Measurements from ENCODE around the gene MICAL2.

The MICAL2 gene

DNA sequence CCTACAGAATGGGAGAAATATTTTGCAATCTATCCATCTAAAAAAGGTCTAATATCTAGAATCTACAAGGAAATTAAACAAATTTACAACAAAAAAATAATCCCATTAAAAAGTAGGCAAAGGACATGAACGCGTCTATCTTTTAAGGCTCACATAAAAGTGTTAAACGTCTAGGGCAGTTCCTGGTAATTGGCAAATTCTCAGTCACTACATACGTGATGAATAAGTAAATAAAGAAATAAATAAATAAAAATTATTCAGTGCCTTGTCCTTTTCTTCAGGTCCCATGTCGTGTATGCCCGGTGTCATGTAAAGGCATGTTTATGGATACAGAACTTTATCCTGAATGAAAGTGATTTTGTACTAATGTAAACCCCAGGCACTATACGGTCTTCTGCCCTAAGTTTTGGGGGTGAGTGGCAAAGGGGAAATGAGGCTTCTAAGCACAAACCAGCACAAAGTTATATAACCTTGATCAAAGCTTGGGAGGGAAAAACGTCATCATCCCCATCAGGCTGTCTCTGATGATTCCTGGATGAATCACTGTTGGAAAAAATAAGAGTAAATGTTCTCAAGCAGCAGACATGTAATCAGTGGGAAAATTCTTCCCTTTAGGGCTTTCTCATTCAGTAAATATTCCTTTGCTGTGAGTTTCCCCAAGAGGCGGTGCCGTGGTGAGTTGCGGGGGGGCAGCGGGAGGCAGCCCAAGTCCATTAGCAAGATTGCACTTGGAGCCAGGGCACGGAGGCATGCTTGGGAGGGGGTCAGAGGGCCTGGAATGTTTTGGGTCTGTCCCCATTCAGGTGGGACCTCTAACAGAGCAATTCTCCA, 30.4 kb upstream of the MICAL2 start:
- DNase-seq = no peak

DNA sequence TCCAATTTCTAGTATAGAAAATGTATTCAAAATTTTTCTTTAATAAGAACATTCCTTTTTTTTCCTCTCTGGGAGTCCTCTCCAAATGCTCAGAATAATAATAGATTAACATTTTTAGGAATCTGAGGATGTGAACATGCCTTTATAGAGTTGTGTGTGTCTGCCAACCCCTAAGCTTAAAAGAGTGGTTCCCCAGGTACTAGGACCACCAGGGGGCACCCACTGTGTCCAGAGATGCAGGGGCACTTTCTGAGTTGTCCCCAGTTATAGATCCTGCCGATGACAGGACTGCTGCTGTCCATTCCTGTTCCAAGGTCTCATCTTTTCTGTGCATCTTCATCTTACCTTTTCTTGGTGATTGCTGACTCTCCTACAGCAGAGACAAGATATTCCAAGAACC, 27.0 kb upstream of the MICAL2 start:
- DNase-seq = no peak

DNA sequence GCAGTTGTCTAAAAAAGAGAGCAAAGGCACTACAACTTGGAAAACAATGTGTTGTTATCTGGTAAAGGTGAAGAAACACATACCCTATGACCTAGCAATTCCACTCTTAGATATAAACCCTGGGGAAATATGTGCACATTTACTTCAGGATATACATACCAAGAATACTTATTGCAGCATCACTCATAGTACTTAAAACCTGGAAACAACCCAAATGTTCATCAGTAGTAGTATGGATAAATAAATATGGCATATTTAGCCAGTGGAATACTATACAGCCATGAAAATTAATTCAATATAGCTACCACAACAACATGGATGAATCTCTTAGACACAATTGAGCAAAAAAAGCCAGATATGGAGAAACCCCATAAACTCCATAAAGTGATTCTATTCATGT, 26.1 kb upstream of the MICAL2 start:
- no peak for DNase-seq

DNA sequence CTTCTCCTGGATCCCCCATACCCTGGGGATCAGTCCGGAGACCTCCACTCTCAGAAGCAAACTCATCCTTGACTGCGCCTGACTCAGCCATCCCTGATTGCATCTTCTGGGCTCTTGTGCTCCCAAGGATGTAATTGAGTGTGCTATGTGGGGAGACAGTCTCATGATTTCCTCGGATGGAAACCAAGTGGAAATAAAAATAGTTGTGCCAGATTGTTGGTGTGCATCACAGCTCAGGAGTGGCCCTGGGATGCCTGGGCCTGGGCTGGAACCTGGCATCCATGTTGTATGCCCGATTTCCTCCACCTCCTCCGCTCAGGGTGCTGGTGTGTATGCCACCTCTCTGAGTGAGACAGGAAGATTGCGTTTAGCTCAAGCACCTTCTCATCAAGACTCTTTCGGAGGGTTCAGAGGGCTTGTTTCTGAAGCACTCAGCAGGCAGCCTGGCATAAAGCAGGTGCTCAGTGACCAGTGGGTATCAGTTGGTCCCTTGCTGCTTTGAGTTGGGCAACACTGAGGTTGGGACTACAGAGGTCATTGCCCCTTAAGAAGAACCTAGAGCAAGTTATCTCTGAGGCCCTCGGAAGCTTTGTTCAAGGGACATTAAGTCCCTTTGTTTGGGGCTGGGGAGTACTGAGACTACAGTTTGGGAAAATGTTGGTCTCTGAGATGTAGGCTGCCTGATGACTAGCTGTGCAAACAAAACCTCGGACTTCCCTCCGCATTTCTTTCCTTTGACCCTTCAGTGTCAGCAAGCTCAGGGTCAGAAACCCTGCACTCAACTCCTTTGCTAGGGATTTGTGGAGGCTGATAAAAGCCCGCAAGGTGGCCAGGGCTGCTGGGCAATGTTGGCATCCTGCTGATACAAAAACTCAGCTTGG, 24.8 kb upstream of the MICAL2 start:
- no peak for DNase-seq

DNA sequence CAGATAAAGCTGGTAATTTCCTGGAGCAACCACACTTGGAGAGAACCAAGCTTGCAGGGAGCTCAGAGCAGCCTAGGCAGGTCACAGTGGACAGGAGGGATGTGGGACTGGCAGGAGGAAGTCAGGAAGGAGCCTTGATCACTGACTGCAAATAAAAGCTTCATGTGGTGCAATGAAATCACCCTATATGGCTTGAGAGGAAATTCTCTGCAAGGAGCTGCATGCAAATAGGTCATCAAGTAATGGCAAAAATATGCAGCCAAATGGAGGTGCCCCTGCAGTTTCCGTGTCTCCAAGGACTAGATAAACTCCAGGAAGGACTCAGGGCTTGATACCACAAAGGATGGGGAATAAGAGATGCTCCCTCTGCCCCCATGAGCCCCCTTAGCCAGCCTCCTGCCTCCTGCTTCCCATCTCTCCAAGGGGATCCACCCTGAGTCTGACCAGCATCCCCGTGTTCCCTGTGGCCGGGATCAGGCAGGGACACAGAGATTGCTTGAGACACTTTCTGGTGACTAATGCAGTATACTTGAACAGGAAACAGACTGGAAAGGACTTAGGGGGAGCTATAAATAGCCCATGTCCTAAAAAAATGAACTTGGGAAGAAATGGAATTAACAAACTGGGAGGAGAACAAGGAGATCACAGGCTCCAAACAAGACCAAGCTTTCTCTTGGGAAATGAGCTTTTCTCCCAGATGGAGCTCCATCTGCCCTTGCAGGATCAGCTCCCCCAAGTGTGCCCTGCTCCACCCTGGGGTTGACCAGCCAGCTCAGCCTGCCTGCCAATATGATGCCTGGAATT, 23.9 kb upstream of the MICAL2 start:
- no peak for DNase-seq

DNA sequence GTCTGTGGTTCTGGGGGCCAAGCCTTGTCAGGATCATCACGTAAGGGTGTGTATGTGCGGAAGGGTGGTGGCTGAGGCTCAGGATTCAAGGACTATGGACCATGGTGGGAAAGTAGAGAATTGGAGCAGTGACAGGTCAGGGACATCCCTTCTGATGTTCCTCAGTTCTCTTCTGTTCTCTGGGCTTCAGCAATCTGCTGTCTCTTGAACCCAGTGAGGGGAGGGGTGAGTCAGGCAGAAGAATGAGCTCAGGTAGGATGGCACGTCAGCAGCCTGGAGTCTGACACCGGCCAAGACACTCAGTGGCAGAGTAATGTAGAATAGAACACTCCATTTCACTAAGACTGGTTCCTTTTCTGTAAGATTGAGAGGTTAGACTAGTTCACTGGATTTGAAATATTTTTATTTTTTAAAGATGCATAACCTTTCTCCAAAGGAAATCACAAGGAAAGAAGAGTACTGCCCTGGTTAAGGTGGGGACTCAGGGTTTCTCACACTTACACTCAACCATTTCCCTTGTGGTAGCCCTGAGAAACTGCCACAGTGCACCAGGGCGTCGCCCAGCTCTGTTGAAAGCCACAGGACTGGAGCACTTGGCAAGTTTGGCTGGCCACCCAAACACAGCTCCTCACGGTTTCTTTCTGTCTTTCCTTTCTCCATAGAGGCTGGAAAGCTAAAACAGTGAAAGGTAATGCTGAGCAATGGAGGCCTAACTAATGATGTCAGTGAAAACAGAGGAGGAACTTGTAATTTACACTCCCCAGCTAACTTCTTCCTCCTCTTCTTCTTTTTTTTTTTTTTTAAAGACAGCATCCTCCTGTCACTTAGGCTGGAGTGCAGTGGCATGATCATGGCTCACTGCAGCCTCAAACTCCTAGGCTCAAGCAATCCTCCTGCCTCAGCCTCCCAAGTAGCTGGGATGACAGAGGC, 23.1 kb upstream of the MICAL2 start:
- no peak for DNase-seq

DNA sequence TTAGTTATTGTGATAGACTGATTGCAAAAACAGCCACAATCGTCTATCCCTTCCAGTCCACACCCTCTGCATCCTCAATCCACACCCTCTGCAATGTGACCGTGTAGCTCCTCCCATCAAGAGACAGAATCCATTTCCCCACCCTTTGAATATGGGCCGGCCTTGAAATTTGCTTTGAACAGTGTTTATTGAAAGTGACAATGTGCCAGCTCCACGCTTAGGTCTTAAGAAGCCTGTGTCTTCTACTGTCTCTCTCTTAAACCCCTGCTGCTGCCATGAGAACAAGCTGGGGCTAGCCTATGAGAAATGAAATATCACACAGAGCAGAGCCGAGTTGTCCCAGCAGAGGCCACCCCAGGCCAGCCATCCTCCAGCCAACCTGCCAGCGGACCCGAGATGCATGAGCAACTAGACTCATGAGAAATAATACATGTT, 22.3 kb upstream of the MICAL2 start:
- DNase-seq = no peak

DNA sequence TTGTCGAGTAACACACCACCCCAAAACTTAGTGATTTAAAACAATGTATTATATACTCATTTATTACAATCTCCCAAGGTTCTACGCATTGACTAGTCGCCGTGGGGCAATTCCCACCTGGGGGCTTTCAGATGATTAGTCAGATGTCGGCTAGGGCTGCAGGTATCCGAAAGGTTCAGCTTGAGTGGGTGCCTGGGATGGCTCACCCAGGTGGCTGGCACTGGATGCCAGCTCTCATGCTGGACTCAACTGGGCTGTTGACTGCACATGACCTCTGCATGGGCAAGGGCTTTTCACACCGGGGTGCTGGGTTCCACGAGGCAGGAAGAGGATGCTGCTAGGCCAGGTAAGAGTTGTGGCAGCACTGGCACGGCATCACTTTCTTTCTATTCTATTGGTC, 21.9 kb upstream of the MICAL2 start:
- no peak for DNase-seq

DNA sequence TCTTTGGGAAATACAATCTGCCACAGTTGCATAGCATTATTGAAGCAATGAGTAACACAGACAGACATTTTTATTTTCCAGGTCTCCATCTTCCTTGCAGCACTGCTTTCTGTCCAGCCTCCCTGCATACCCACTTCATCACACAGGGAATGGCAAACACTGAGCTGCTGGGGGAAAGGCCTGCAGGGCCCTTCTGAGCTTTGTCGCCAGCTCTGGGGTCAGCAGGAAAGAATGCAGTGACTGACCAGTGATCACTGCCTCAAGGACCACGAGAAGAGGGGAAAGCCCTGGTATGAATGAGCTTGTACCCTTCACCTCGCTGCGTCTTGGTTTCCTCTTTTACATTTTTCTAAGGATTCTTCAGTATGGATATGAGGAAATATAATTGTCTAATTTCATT, 21.3 kb upstream of the MICAL2 start:
- no peak for DNase-seq

DNA sequence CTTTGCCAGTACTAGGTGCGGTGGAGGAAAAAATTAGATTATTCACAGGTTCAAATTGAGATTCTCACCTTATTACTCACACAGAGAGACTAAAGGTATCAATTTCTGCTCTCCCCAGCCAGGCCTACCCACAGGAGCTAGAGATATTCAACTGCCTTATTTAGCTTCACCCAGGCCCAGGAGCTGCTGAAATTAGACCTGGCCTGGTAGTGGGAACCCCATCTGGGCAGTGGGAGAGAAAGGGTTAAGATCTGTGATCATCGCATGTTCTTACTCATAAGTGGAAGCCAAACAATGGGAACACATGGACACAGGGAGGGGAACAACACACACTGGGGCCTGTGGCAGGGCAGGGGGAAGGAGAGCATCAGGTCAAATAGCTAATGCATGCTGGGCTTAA, 20.9 kb upstream of the MICAL2 start:
- DNase-seq = no peak

DNA sequence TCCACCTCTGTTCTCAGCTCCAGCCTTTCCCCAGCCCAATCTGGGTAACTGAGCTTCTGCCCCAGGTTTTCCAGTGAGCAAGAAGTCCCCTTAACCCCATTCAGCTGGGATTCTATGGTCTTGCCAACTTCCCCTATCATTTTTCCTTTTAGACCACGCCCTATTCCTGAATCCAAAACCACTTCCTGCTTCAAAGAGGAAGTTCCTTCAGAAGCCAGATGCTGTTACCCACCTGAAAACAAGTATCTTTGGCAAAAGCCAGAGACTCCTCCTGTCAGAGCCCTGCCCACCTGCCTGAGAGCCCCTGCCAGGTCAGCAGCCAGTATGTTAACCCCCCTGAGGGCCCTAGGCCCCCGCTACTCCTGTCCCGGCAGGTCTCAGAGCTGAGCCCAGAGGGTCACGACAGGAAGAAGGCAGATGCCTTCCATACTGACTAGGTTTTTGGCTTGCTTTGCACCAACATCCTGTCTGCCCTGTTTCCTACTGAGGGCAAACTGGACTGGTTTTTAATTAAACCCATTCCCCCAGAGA, 20.3 kb upstream of the MICAL2 start:
- no peak for DNase-seq

DNA sequence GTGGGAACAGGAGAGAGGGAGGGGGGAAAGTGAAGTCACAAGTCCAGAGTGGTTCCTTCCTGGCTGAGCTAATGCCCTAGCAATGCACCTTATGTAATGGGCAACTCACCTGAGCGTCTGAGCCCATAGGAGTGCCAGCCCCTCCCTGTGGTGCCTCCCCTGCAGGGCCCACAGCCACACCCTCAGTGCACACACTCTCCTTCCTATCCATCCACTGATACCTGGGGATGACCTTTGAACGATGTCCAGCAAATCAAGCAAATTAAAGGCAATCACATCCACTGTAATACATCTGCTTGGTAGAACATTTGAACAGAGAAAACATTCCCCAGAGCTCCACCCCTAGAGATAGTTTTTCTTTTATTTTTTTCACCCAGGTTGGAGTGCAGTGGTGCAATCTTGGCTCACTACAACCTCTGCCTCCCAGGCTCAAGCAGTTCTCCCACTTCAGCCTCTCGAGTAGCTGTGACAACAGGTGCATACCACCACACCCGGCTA, 19.6 kb upstream of the MICAL2 start:
- DNase-seq = no peak

DNA sequence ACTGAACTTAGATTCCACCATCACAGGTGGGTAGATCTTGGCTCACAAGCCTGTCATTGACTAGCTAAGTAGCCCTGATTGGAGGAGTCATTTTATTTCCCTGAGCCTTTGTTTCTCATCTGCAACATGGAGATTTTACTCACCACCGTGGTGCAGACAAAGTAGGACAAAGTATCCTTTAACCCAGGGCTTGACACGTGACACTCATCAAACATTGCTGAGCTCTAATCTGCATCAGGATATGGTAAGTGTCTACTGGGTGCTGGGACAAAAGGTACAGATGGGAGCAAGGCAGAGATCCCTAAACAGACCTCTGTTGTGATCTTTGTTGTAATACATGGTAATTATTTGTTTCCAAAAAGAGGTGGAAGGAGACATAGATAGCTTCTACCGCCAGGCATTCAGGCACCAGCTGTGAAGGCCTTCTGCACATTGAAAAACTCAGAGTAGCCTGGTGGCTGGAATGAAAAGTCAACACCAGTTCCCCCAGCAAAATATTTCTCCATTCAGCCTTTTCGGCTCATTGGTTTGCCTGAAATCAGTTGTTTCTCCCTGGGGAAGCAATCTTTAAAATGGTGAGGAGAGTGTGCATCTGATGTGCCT, 18.3 kb upstream of the MICAL2 start:
- DNase-seq = no peak

DNA sequence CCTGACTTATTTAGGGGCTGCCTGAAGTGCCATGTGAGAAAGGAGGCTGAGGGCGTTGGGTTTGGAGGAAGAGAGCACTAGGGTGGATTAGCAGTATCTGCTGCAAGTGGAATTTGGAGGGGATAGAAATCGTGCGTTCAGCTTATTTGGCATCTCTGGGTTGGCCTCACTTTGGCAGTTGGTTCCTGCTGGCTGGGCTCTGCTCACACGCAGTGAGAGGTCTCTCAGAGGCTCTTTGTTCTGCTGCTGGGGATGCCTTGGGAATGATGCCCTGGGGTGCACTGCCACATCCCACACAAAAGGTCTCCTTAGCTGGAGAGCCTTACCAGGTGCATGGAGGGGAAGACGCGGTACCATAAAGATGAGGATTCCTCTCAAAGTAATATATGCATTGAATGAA, 17.7 kb upstream of the MICAL2 start:
- DNase-seq = no peak

DNA sequence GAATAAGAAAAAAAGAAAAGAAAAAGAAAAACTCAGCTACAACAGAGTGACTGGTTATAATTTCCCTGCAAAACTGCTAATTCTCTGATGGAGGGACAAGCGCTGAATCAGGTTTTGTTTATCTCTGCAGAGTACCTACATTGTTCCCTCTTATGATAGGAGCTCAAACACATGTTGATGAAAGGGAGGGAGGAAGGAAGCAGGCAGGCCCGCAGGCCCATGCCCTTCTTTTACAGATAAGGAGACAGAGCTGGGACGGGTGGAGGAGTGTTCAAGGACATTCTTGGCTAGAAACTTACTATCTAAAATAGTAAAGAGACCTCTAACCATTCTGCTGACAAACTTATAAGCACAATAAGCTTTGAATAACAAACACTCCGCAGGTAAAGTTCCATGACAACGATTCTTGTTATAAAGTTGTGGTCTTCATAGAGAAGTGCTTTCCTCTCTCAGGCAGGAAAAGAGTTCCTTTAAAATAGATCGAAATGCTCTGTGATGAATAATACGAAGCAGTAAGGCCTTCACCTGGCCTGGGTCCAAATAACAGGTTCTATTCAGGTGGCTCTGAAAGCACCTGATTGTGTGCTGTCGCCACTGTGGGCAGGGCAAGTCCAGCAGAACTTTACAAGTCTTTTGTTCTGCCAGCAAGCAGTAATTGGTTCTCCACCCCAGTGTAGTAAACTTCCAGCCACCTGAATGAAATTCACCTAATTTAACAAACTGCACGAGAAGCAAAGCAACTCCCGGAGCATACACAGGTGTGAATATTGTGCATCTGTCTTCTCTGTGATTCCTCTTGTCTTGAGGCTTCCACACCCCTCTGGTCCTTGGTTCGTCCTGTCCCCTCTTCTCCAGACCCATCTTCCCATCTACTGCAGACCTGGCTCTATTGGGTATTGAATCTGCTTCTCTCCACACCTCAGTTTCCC, 15.3 kb upstream of the MICAL2 start:
- DNase-seq = no peak

DNA sequence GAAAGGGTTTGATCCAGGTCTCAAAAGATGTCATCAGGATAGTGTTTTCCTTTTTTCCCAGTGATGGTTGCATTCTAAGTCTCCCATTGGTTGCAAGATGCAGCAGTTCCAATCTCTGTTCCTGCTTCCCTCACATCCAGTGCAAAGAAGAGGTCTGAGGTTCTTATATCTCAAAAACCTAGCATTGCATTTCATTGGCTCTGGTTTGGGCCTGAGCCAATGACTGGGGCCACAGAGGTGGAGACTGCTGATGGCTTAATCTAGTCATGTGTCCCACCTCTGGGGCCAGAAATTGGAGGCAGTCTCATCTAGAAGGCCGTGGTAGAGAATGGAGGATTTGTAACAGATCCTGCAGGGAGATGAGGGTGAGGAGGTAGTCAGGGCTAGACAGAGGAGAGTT, 13.2 kb upstream of the MICAL2 start:
- DNase-seq = no peak

DNA sequence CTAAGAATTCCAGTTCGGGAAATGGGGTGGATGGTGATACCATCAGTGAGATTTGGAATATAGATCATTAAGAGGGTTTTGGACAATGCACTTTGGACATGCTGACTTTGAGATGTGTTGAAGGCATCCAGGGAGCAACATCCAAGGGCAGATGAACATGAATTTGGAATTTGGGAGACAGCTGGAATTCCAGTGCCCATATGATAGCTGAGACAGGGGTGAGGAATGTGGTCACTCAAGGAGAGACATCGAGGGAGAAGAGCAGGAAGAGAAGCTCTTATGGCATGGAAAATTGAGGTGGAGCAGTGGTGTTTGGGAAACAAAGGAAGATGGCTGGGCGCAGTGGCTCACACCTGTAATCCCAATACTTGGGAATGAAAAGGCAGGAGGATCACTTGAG, 11.8 kb upstream of the MICAL2 start:
- no peak for DNase-seq

DNA sequence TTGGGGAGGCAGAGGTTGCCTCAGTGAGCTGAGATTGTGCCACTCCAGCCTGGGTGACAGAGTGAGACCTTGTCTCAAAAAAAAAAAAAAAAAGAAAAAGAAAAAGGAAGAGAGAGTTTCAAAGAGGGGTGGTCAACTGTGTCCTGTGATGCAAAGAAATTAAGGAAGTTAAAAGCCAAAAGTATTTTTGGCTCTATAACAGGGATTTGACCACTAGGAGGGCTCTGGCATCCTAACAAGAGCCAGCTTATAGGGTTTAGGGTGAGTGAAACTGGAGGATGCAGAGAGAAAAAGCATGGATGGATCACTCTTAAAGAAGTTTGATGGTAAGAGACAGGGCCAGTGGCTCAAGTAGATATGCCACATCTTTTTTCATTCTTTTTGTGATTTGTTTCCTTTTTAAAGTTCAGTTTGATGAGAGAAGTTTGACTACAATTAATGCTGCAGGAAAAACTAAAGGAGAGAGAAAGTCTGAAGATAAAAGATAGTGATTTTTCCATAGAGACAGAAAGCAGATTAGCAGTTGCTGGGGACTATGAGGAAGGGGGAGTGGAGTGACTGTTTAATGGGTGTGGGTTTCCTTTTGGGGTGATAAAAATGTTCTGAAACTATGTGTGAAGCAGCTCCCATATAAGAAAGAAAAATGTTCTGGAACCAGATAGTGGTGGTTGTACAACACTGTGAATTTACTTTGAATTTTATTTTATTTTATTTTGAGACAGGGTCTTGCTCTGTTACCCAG, 11.1 kb upstream of the MICAL2 start:
- no peak for DNase-seq

DNA sequence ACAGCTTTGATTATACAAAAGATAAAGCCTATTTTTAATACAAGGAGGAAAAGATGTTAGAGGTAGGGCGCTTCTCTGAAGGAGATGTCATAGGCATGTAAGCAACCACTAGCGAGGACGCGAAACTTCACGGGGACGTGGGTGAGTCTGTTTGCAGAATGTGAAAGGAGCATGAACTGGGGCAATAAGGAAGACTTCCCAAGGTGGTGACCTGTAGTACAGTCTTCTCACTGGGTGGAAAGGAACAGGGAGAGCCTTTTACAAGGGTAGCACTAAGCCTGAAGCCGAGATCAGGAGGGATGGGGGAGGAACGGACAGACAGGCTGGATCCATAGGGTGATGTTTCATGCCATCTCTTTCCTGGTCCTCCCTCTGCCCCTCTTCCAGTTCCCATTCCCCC, 10.0 kb upstream of the MICAL2 start:
- no peak for DNase-seq

Measured in NCI-H1436 (cell line).